ENCODE data around the gene CRADD. TPM values are rescaled to one million over a fixed set of nuclear protein-coding genes. Genes with fewer than 3 reads are reported as not detected.

CRADD gene
- polyA plus RNA-seq, 1 of the 3 experiments (the other 2 are of a cell fraction): 13.6 TPM

- no peak for TF ChIP-seq USF1 (IDR thresholded peaks at IDR 0.05; ENCODE audit: borderline replicate concordance, low read depth)
- no peak for TF ChIP-seq EZH2phosphoT487 (IDR thresholded peaks at IDR 0.05; ENCODE audit: borderline replicate concordance, low read depth)
- TF ChIP-seq FOSL2 (IDR thresholded peaks at IDR 0.05; ENCODE audit: borderline replicate concordance, low read depth): no peak
- TF ChIP-seq ZBTB33 (IDR thresholded peaks at IDR 0.05; ENCODE audit: borderline replicate concordance, low read depth): no peak
- TF ChIP-seq FOXM1 (IDR thresholded peaks at IDR 0.05; ENCODE audit: low read depth): no peak
- TF ChIP-seq JUND (IDR thresholded peaks at IDR 0.05): no peak
- TF ChIP-seq POLR2AphosphoS5 (IDR thresholded peaks at IDR 0.05; ENCODE audit: low read depth, low read length): no peak
Measured at GRCh38 chr12:93696462-93696861, 19.3 kb downstream of the CRADD start.

GRCh38 chr12:93698307-93699092, 21.3 kb downstream of the CRADD start:
- CTCF ChIA-PET: interaction anchor here (1.0 kb wide), 1 partner anchor 11 kb away, joined by 4 read pairs; no protein-coding TSS in a partner anchor
- H3K9me2 ChIP-seq: no peaks in the 10 kb centered on the region
- no peaks in the 10 kb centered on the region for H4K20me1 ChIP-seq (ENCODE audit: insufficient read depth)
- H3K4me1 ChIP-seq (ENCODE audit: control insufficient read depth in 1 of 2, insufficient read depth in 2 of 2, low read depth in 1 of 2, low read length in 1 of 2): peaks cover 3 to 38% of the 10 kb centered on the region in 2 experiments
- H3K4me3 ChIP-seq (ENCODE audit: low read depth in 2 of 2, low read length in 1 of 2): peak overlapping the region in 1 of 2 experiments; percentile 25; a peak in 1 of 4 replicates
- no peaks in the 10 kb centered on the region for H3K36me3 ChIP-seq (replicated peaks in 1 of 2; ENCODE audit: control insufficient read depth in 1 of 2, insufficient read depth in 2 of 2, low read length in 1 of 2)
- no peak for DNase-seq
- WGBS (ENCODE audit: low lambda C conversion rate): 58% methylated on average over 3 of the region's 3 CpGs
- H3K4me2 ChIP-seq: peak overlapping the region; percentile 73
- TF ChIP-seq MEF2A (IDR thresholded peaks at IDR 0.05; ENCODE audit: borderline replicate concordance, low read depth) (0 out of 2 replicates have a peak, but pooled peaks have one; percentile 50), FOXJ3 (CRISPR knock-in tag; IDR thresholded peaks at IDR 0.05) (no peak)
- H2AFZ ChIP-seq (ENCODE audit: low read depth): peak overlapping the region; percentile 70
- no peaks in the 10 kb centered on the region for H3K27me3 ChIP-seq (ENCODE audit: insufficient read depth)
- 0 out of 2 replicates have a peak, but pooled peaks cover 4% of the 10 kb centered on the region for H3K9me3 ChIP-seq
- POLR2A ChIA-PET: no interaction called here
- peak overlapping the region; percentile 92 for H3K9ac ChIP-seq
- 0 out of 2 replicates have a peak, but pooled peaks cover 4% of the 10 kb centered on the region for H3K79me2 ChIP-seq (ENCODE audit: insufficient read depth)
- H3F3A ChIP-seq (replicated peaks; ENCODE audit: insufficient read depth): peaks cover 57% of the 10 kb centered on the region
- peak overlapping the region; percentile 26 to 100; a peak in 3 of 4 replicates for H3K27ac ChIP-seq (ENCODE audit: low read depth in 2 of 2, low read length in 1 of 2)

More at GRCh38 chr12:93696462-93696861, 19.3 kb downstream of the CRADD start:
- H3K36me3 ChIP-seq (replicated peaks in 1 of 2; ENCODE audit: control insufficient read depth in 1 of 2, insufficient read depth in 2 of 2, low read length in 1 of 2): no peaks in the 10 kb centered on the region
- H3F3A ChIP-seq (replicated peaks; ENCODE audit: insufficient read depth): peaks cover 47% of the 10 kb centered on the region
- no peak overlapping the region for H2AFZ ChIP-seq (ENCODE audit: low read depth)
- no peak for DNase-seq
- peaks cover 3 to 38% of the 10 kb centered on the region in 2 experiments for H3K4me1 ChIP-seq (ENCODE audit: control insufficient read depth in 1 of 2, insufficient read depth in 2 of 2, low read depth in 1 of 2, low read length in 1 of 2)
- H3K79me2 ChIP-seq (ENCODE audit: insufficient read depth): 0 out of 2 replicates have a peak, but pooled peaks cover 4% of the 10 kb centered on the region
- H3K27ac ChIP-seq (ENCODE audit: low read depth in 2 of 2, low read length in 1 of 2): 0 out of 4 replicates have a peak overlapping the region, but pooled peaks of 1 of the 2 experiments have one; percentile 100
- no peak overlapping the region for H3K9ac ChIP-seq
- 0 out of 2 replicates have a peak, but pooled peaks cover 4% of the 10 kb centered on the region for H3K9me3 ChIP-seq
- ChIA-PET POLR2A (no interaction called here), CTCF (no interaction called here)
- no peaks in the 10 kb centered on the region for H3K9me2 ChIP-seq
- no peak overlapping the region for H3K4me2 ChIP-seq
- H3K27me3 ChIP-seq (ENCODE audit: insufficient read depth): no peaks in the 10 kb centered on the region
- no peak overlapping the region for H3K4me3 ChIP-seq (ENCODE audit: low read depth in 2 of 2, low read length in 1 of 2)
- no peaks in the 10 kb centered on the region for H4K20me1 ChIP-seq (ENCODE audit: insufficient read depth)
